SJSA1 (cell line): ENCODE measurements around the gene CDK5RAP2. TPM values are rescaled to one million over a fixed set of nuclear protein-coding genes. Genes with fewer than 3 reads are reported as not detected.
A peak's percentile ranks its signal among the peaks of the same experiment; 100 is the strongest.

Experiments used
- DNase-seq, 2 experiments: peaks; one replicate each; pipeline ENCODE4 v3.0.0-alpha.2; 2015 to 2020; ENCODE audit warnings: low spot score in 2 of 2, low read depth in 1 of 2
- H3K27ac ChIP-seq: fragments of 250-450 bp; sonication (Bioruptor Pico); 2 replicates; pipeline ENCODE4 v1.5.1; 2020; ENCODE audit warnings: mild to moderate bottlenecking, moderate library complexity
- H3K27me3 ChIP-seq: fragments of 250-450 bp; sonication (Bioruptor Pico); replicated peaks from 2 replicates; pipeline ENCODE4 v1.5.1; 2020; ENCODE audit warnings: mild to moderate bottlenecking, moderate library complexity
- H3K36me3 ChIP-seq: fragments of 250-450 bp; sonication (Bioruptor Pico); 2 replicates; pipeline ENCODE4 v1.5.1; 2020; ENCODE audit warnings: mild to moderate bottlenecking
- H3K4me1 ChIP-seq: fragments of 250-450 bp; sonication (Bioruptor Pico); replicated peaks from 2 replicates; pipeline ENCODE4 v1.6.1; 2021; ENCODE audit warnings: mild to moderate bottlenecking
- H3K4me3 ChIP-seq: fragments of 250-450 bp; sonication (Bioruptor Pico); 2 replicates; pipeline ENCODE4 v1.5.1; 2020; ENCODE audit warnings: mild to moderate bottlenecking
- H3K9me3 ChIP-seq: fragments of 250-450 bp; sonication (Bioruptor Pico); replicated peaks from 2 replicates; pipeline ENCODE4 v1.5.1; 2020; ENCODE audit warnings: mild to moderate bottlenecking
- total RNA-seq: library from RNA; depleted of rRNA; stranded (reverse); fragments of >200 nt; shearing (Covaris generic); gene quantifications from 2 replicates; pipeline ENCODE4 v1.2.3, GENCODE V29; 2014

The CDK5RAP2 gene
- total RNA-seq, 1 experiment from 2014 or later: 32.6 TPM

GRCh38 chr9:120436983-120437475 lies 142.9 kb downstream of the CDK5RAP2 start:
- Histone ChIP-seq H3K4me3 (no peak overlapping the region), H3K4me1 (peaks cover 17% of the 10 kb centered on the region), H3K9me3 (no peaks in the 10 kb centered on the region), H3K36me3 (peaks cover 53% of the 10 kb centered on the region), H3K27me3 (no peaks in the 10 kb centered on the region), H3K27ac (no peak overlapping the region)
- no peak for DNase-seq

- Histone ChIP-seq H3K9me3 (no peaks in the 10 kb centered on the region), H3K4me1 (peaks cover 17% of the 10 kb centered on the region), H3K36me3 (peaks cover 48% of the 10 kb centered on the region), H3K27me3 (no peaks in the 10 kb centered on the region), H3K4me3 (no peak overlapping the region), H3K27ac (no peak overlapping the region)
- DNase-seq: no peak
Observed at GRCh38 chr9:120436446-120436845, 143.5 kb downstream of the CDK5RAP2 start.

GRCh38 chr9:120435091-120435490 lies 144.9 kb downstream of the CDK5RAP2 start:
- Histone ChIP-seq H3K9me3 (no peaks in the 10 kb centered on the region), H3K4me3 (no peak overlapping the region), H3K27me3 (no peaks in the 10 kb centered on the region), H3K27ac (peak overlapping the region; percentile 14; the same call in 1 of the 2 replicates), H3K36me3 (peaks cover 44% of the 10 kb centered on the region), H3K4me1 (peaks cover 17% of the 10 kb centered on the region)
- peak in 1 of 2 experiments; percentile 50 for DNase-seq

- no peak for DNase-seq
- peak overlapping the region; percentile 26; the same call in 1 of the 2 replicates for H3K27ac ChIP-seq
- H3K4me1 ChIP-seq: peaks cover 17% of the 10 kb centered on the region
- H3K27me3 ChIP-seq: no peaks in the 10 kb centered on the region
- no peaks in the 10 kb centered on the region for H3K9me3 ChIP-seq
- H3K4me3 ChIP-seq: no peak overlapping the region
- H3K36me3 ChIP-seq: peaks cover 40% of the 10 kb centered on the region
Observed at GRCh38 chr9:120434532-120434931, 145.4 kb downstream of the CDK5RAP2 start.

GRCh38 chr9:120433701-120434100 lies 146.3 kb downstream of the CDK5RAP2 start:
- Histone ChIP-seq H3K36me3 (peaks cover 32% of the 10 kb centered on the region), H3K4me1 (peaks cover 17% of the 10 kb centered on the region), H3K4me3 (no peak overlapping the region), H3K27me3 (no peaks in the 10 kb centered on the region), H3K9me3 (no peaks in the 10 kb centered on the region), H3K27ac (no peak overlapping the region)
- no peak for DNase-seq

GRCh38 chr9:120432600-120432999 lies 147.4 kb downstream of the CDK5RAP2 start:
- H3K36me3 ChIP-seq: peaks cover 21% of the 10 kb centered on the region
- no peaks in the 10 kb centered on the region for H3K27me3 ChIP-seq
- H3K9me3 ChIP-seq: no peaks in the 10 kb centered on the region
- H3K4me1 ChIP-seq: peaks cover 17% of the 10 kb centered on the region
- DNase-seq: no peak
- no peak overlapping the region for H3K27ac ChIP-seq
- H3K4me3 ChIP-seq: no peak overlapping the region

GRCh38 chr9:120431268-120431667 lies 148.7 kb downstream of the CDK5RAP2 start:
- Histone ChIP-seq H3K27me3 (no peaks in the 10 kb centered on the region), H3K4me1 (peaks cover 17% of the 10 kb centered on the region), H3K4me3 (no peak overlapping the region), H3K27ac (no peak overlapping the region), H3K36me3 (peaks cover 14% of the 10 kb centered on the region), H3K9me3 (no peaks in the 10 kb centered on the region)
- DNase-seq: no peak

GRCh38 chr9:120424248-120424647 lies 155.7 kb downstream of the CDK5RAP2 start:
- Histone ChIP-seq H3K27me3 (no peaks in the 10 kb centered on the region), H3K9me3 (no peaks in the 10 kb centered on the region), H3K36me3 (peaks cover 24% of the 10 kb centered on the region), H3K4me3 (no peak overlapping the region), H3K27ac (no peak overlapping the region), H3K4me1 (no peaks in the 10 kb centered on the region)
- DNase-seq: no peak

- Histone ChIP-seq H3K36me3 (peaks cover 24% of the 10 kb centered on the region), H3K4me3 (no peak overlapping the region), H3K27me3 (no peaks in the 10 kb centered on the region), H3K27ac (no peak overlapping the region), H3K9me3 (no peaks in the 10 kb centered on the region), H3K4me1 (no peaks in the 10 kb centered on the region)
- DNase-seq: no peak
Observed at GRCh38 chr9:120423812-120424211, 156.2 kb downstream of the CDK5RAP2 start.

GRCh38 chr9:120421977-120422376 lies 158.0 kb downstream of the CDK5RAP2 start:
- Histone ChIP-seq H3K36me3 (peaks cover 24% of the 10 kb centered on the region), H3K27me3 (no peaks in the 10 kb centered on the region), H3K4me3 (no peak overlapping the region), H3K9me3 (no peaks in the 10 kb centered on the region), H3K4me1 (no peaks in the 10 kb centered on the region), H3K27ac (no peak overlapping the region)
- DNase-seq: no peak

- Histone ChIP-seq H3K4me3 (no peak overlapping the region), H3K9me3 (no peaks in the 10 kb centered on the region), H3K36me3 (peaks cover 23% of the 10 kb centered on the region), H3K4me1 (no peaks in the 10 kb centered on the region), H3K27me3 (no peaks in the 10 kb centered on the region), H3K27ac (no peak overlapping the region)
- DNase-seq: no peak
Observed at GRCh38 chr9:120418315-120418714, 161.7 kb downstream of the CDK5RAP2 start.

GRCh38 chr9:120416781-120417427 lies 163.1 kb downstream of the CDK5RAP2 start:
- no peak overlapping the region for H3K4me3 ChIP-seq
- no peak overlapping the region for H3K27ac ChIP-seq
- H3K9me3 ChIP-seq: no peaks in the 10 kb centered on the region
- no peak for DNase-seq
- H3K27me3 ChIP-seq: no peaks in the 10 kb centered on the region
- H3K4me1 ChIP-seq: no peaks in the 10 kb centered on the region
- peaks cover 12% of the 10 kb centered on the region for H3K36me3 ChIP-seq

GRCh38 chr9:120413121-120414048 lies 166.6 kb downstream of the CDK5RAP2 start:
- H3K4me3 ChIP-seq: no peak overlapping the region
- H3K36me3 ChIP-seq: peaks cover 28% of the 10 kb centered on the region
- no peak overlapping the region for H3K27ac ChIP-seq
- no peak for DNase-seq
- no peaks in the 10 kb centered on the region for H3K4me1 ChIP-seq
- H3K27me3 ChIP-seq: no peaks in the 10 kb centered on the region
- H3K9me3 ChIP-seq: no peaks in the 10 kb centered on the region

GRCh38 chr9:120412425-120412951 lies 167.5 kb downstream of the CDK5RAP2 start:
- no peaks in the 10 kb centered on the region for H3K4me1 ChIP-seq
- H3K4me3 ChIP-seq: no peak overlapping the region
- H3K27me3 ChIP-seq: no peaks in the 10 kb centered on the region
- H3K36me3 ChIP-seq: peaks cover 36% of the 10 kb centered on the region
- H3K27ac ChIP-seq: no peak overlapping the region
- no peak for DNase-seq
- H3K9me3 ChIP-seq: no peaks in the 10 kb centered on the region
